ENCODE data around the gene ULK4. TPM values are rescaled to one million over a fixed set of nuclear protein-coding genes. Genes with fewer than 3 reads are reported as not detected.

The ULK4 gene
- total RNA-seq, 1 donor from 2014 or later = 11.2 TPM

DNA sequence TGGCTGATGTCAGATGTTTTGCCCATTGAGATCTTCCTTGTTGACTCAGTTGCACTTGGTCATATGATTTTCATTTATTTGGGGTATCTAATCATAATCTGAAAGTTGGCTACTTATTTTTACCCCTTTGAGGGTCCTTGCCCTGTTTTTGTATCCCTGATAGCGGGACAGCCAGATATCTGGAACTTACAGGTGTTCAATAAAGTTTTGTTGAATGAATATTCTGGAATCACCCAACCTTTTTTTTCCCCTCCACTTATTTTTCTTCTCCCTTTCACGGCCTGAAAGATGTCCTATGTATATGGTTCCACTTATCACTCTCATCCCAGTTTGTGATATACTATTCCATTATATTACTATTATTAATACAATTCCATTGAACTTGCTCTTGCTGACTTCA, 749.8 kb downstream of the ULK4 start:
- H3K27me3 ChIP-seq = no peaks in the 10 kb centered on the region
- H3K4me3 ChIP-seq = no peak overlapping the region
- DNase-seq (no peak), ATAC-seq (no peak)
- intact Hi-C loops (cut with DNase I) = no loop called here
- no peaks in the 10 kb centered on the region for H3K9me3 ChIP-seq
- TF ChIP-seq, protein P1, sequence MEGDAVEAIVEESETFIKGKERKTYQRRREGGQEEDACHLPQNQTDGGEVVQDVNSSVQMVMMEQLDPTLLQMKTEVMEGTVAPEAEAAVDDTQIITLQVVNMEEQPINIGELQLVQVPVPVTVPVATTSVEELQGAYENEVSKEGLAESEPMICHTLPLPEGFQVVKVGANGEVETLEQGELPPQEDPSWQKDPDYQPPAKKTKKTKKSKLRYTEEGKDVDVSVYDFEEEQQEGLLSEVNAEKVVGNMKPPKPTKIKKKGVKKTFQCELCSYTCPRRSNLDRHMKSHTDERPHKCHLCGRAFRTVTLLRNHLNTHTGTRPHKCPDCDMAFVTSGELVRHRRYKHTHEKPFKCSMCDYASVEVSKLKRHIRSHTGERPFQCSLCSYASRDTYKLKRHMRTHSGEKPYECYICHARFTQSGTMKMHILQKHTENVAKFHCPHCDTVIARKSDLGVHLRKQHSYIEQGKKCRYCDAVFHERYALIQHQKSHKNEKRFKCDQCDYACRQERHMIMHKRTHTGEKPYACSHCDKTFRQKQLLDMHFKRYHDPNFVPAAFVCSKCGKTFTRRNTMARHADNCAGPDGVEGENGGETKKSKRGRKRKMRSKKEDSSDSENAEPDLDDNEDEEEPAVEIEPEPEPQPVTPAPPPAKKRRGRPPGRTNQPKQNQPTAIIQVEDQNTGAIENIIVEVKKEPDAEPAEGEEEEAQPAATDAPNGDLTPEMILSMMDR (IDR thresholded peaks at IDR 0.05) = no peak
- H3K36me3 ChIP-seq = no peaks in the 10 kb centered on the region
- peaks cover 69% of the 10 kb centered on the region for H3K4me1 ChIP-seq
- H3K27ac ChIP-seq = no peak overlapping the region

DNA sequence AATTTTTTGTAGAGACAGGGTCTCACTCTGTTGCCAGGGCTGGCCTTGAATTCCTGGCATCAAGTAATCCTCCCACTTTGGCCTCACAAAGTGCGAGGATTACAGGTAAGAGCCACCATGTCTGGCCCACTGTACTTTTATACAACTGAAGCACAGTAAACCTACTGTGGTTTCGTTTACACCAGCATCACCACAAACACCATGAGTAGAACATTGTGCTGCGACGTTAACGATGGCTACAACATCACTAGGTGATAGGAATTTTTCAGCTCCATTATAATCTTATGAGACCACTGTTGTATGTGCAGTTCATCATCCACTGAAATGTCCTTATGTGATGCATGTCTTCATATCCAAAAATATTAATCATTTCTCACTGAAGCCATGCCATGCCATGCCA, 750.9 kb downstream of the ULK4 start:
- Histone ChIP-seq H3K4me1 (peaks cover 70% of the 10 kb centered on the region), H3K27me3 (no peaks in the 10 kb centered on the region), H3K9me3 (no peaks in the 10 kb centered on the region), H3K4me3 (no peak overlapping the region), H3K27ac (no peak overlapping the region), H3K36me3 (no peaks in the 10 kb centered on the region)
- no peak for DNase-seq
- intact Hi-C loops (cut with DNase I) = no loop called here
- TF ChIP-seq, protein P1 (IDR thresholded peaks at IDR 0.05) = no peak
- ATAC-seq = no peak

DNA sequence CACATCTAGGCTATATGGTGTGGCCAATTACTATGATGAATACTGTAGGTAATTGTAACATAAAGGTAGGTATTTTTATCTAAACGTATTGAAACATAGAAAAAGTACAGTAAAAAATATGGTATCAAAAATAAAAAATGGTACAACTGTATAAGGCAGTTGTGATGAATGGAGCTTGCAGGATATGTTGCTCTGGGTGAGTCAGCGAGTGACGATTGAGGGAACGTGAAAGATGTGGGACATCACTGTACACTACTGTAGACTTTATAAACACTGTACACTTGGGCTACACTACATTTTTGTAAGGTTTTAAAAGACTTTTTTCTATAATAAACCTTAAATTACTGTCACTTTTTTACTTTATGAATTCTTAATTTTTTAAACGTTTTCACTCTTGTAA, 752.3 kb downstream of the ULK4 start:
- H3K36me3 ChIP-seq = no peaks in the 10 kb centered on the region
- H3K4me1 ChIP-seq = peaks cover 72% of the 10 kb centered on the region
- TF ChIP-seq, protein P1 (IDR thresholded peaks at IDR 0.05) = no peak
- intact Hi-C loops (cut with DNase I) = loop anchor here (10.0 kb wide), 1 partner anchor 625 kb away; no protein-coding TSS in a partner anchor
- no peaks in the 10 kb centered on the region for H3K9me3 ChIP-seq
- DNase-seq (no peak), ATAC-seq (no peak)
- H3K27ac ChIP-seq = no peak overlapping the region
- H3K4me3 ChIP-seq = no peak overlapping the region
- no peaks in the 10 kb centered on the region for H3K27me3 ChIP-seq

DNA sequence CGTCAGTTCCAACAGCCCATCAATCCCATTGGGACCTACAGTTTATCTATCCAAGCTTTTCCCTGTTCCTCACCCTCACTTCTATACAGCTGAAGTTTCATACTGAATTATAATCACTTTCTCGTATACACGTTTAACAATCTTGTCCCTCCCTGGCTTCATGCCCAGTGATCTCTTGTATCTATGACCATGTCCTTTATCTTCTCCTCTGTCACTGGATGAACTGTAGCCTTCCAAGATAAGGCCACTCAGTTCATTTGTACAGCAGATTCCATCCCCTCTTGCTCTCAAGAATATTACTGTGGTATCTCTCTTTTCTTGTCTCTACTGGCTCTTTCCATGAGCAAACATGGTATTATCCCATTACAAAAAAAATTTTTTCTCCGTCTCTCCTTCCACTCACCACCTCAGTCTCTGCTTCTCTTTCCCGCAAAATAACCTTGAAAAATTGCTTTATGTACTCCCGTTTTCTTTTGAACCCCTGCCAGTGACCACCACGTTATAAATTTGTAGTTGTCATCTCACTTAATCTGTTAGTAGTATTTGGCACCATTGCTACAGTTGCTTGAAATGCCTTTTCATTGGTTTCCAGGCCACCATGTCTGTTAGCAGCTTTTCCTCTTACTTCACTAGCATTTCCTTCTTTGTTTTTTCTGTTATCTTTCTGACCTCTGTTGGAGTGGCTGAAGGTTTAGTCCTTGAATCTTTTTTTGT, 753.2 kb downstream of the ULK4 start:
- DNase-seq = no peak
- Histone ChIP-seq H3K27ac (no peak overlapping the region), H3K4me1 (peaks cover 72% of the 10 kb centered on the region), H3K9me3 (no peaks in the 10 kb centered on the region), H3K27me3 (no peaks in the 10 kb centered on the region), H3K4me3 (no peak overlapping the region), H3K36me3 (no peaks in the 10 kb centered on the region)
- no peak for ATAC-seq
- intact Hi-C loops (cut with DNase I) = loop anchor here (10.0 kb wide), 1 partner anchor 624 kb away; no protein-coding TSS in a partner anchor
- TF ChIP-seq, protein P1 (IDR thresholded peaks at IDR 0.05) = no peak

DNA sequence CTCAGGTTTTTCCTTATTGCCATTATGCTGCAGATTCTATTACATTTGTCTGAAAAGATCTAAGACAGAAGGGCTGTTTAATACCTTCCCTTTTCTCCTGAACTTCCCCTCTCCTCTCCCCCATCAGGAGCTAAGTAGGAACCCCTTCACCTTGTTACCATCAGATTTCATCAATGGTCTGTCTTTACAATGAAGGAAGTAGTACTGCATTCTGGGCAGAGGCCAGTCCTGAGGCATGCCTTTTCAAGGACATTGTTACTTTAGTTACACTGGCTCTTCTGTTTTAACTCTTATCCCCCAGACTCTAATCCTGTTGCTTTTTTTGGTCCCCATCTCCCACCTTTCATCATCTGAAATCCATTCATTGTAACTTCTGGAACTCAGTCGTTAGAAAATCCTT, 754.5 kb downstream of the ULK4 start:
- Histone ChIP-seq H3K27me3 (no peaks in the 10 kb centered on the region), H3K4me3 (no peak overlapping the region), H3K9me3 (no peaks in the 10 kb centered on the region), H3K36me3 (no peaks in the 10 kb centered on the region), H3K27ac (no peak overlapping the region), H3K4me1 (peaks cover 72% of the 10 kb centered on the region)
- ATAC-seq (peak; percentile 76), DNase-seq (no peak)
- intact Hi-C loops (cut with DNase I) = loop anchor here (10.0 kb wide), 1 partner anchor 623 kb away; no protein-coding TSS in a partner anchor
- TF ChIP-seq, protein P1 (IDR thresholded peaks at IDR 0.05) = no peak
